Progenitor cell of endocrine pancreas (in vitro differentiated cells): ENCODE results near the gene ABCA5. TPM values are rescaled to one million over a fixed set of nuclear protein-coding genes. Genes with fewer than 3 reads are reported as not detected.

Source experiments
- DNase-seq: peaks from one replicate; pipeline ENCODE4 v3.0.0; 2021; ENCODE audit warnings: low spot score; ENCODE audit not compliant: unreplicated experiment
- H3K27ac Mint-ChIP-seq: 2 replicates; pipeline ENCODE4 v1.8.0; 2021; ENCODE audit warnings: mild to moderate bottlenecking, moderate library complexity, mixed read lengths
- H3K27me3 Mint-ChIP-seq: 2 replicates; pipeline ENCODE4 v1.8.0; 2021; ENCODE audit warnings: mixed read lengths
- H3K36me3 Mint-ChIP-seq: 2 replicates; pipeline ENCODE4 v1.8.0; 2022; ENCODE audit warnings: mixed read lengths; ENCODE audit not compliant: insufficient read depth
- H3K4me1 Mint-ChIP-seq: 2 replicates; pipeline ENCODE4 v1.8.0; 2021; ENCODE audit warnings: low read depth, mixed read lengths
- H3K4me3 Mint-ChIP-seq: 2 replicates; pipeline ENCODE4 v1.8.0; 2021; ENCODE audit warnings: low read depth, mild to moderate bottlenecking, moderate library complexity, mixed read lengths
- H3K9me3 Mint-ChIP-seq: 2 replicates; pipeline ENCODE4 v1.8.0; 2021; ENCODE audit warnings: low read depth, mixed read lengths
- CTCF ChIP-seq: fragments of 200-600 bp; sonication (generic); IDR thresholded peaks from one replicate; pipeline ENCODE4 v1.5.0; 2021; ENCODE audit warnings: antibody characterized with exemption, mild to moderate bottlenecking; ENCODE audit not compliant: unreplicated experiment
- total RNA-seq: library from RNA; stranded (reverse); gene quantifications from 2 replicates; pipeline ENCODE4 v1.2.1, GENCODE V29; 2021

Gene ABCA5
- total RNA-seq, 1 donor from 2014 or later: 10.9 TPM

- Mint-ChIP-seq H3K4me1 (peaks cover 2% of the 10 kb centered on the region), H3K36me3 (no peaks in the 10 kb centered on the region), H3K27ac (no peak overlapping the region), H3K9me3 (peaks cover 19% of the 10 kb centered on the region), H3K27me3 (no peaks in the 10 kb centered on the region), H3K4me3 (no peak overlapping the region)
- no peak for TF ChIP-seq CTCF
- DNase-seq: no peak
Observed at GRCh38 chr17:69232650-69233049, 94.3 kb downstream of the ABCA5 start.

DNA sequence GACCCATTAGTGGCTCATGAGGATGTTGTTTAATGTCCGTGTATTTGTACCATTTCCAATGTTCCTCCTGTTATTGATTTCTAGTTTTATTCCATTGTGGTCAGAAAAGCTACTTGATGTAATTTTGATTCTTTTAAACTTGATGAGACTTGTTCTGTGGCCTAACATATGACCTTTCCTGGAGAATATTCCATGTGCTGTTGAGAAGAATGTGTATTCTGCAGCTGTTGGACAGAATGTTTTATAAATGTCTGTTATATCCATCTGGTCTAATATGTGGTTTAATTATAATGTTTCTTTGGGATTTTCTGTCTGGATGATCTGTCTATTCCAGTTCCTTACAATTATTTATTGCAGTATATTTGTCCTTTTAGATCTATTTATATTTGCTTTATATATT is 95.4 kb downstream of the ABCA5 start:
- no peaks in the 10 kb centered on the region for H3K36me3 Mint-ChIP-seq
- TF ChIP-seq CTCF: no peak
- H3K4me1 Mint-ChIP-seq: peaks cover 9% of the 10 kb centered on the region
- no peak for DNase-seq
- H3K27ac Mint-ChIP-seq: no peak overlapping the region
- H3K27me3 Mint-ChIP-seq: no peaks in the 10 kb centered on the region
- H3K9me3 Mint-ChIP-seq: peaks cover 19% of the 10 kb centered on the region
- H3K4me3 Mint-ChIP-seq: no peak overlapping the region

DNA sequence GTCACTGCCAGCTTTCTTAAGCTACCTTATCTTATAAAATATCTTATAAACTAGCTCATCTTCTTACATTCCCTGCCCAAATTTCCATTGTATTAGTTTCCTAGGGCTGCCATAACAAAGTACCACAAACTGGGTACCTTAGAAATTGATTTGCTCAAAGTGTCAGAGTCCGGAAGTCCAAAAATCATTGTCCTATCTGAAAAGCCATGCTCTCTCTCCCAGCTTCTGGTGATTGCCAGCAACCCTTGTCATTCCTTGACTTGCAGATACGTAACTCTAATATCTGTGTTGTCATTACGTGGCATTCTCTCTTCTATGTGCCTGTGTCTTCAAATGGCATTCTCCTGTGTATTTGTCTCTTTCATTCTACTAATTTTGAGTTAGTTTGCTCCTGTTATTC is 96.0 kb downstream of the ABCA5 start:
- Mint-ChIP-seq H3K4me1 (peaks cover 9% of the 10 kb centered on the region), H3K27me3 (no peaks in the 10 kb centered on the region), H3K36me3 (no peaks in the 10 kb centered on the region), H3K27ac (no peak overlapping the region), H3K9me3 (peaks cover 19% of the 10 kb centered on the region), H3K4me3 (no peak overlapping the region)
- DNase-seq: no peak
- TF ChIP-seq CTCF: no peak

DNA sequence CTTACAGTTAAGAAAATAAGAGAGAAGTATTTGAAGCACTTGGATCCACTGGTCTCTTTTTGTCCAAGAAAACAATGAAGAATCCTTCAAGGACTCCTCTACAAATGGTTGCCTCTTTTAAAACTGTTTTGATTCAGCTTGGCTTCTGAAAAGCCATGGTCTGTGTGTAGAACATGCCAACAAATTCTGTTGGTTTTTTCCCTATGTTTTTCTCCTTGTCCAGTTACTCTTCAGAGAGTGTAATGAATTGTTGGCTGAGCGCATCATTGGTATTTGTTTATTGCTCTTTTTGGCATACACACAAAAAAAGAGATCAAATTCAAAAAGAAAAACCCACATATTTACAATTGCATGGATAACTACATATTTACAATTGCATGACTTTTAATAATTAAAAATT is 98.4 kb downstream of the ABCA5 start, which contains the start of gene ABCA10:
Gene ABCA10, minus strand, starts transcription at position 249 of the 400 bp plus-strand sequence. CDS start 3,466 bp downstream, outside the sequence.
- H3K9me3 Mint-ChIP-seq: peaks cover 19% of the 10 kb centered on the region
- H3K27me3 Mint-ChIP-seq: no peaks in the 10 kb centered on the region
- no peaks in the 10 kb centered on the region for H3K36me3 Mint-ChIP-seq
- no peak within 1 kb of the TSS for H3K27ac Mint-ChIP-seq
- TF ChIP-seq CTCF: no peak
- H3K4me1 Mint-ChIP-seq: peaks cover 11% of the 10 kb centered on the region
- H3K4me3 Mint-ChIP-seq: no peak within 1 kb of the TSS
- no peak for DNase-seq

DNA sequence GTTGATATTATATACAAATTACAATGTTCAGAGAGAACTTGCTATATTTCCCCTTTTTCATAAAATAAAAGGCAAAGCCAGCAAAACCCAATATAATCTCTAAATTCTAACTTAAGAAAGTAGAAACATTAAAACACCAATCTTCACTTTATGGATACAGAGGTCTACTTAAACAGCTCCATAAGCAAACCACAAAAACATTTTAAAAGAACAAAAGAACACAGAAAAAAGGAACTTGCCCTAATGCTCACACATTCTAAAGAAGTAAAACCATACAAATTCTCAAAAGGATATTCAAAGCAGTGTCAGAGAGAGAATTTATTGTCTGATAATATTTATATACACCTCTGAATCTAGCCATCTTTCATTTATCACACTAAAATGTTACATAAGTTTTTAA is 98.9 kb downstream of the ABCA5 start:
- no peaks in the 10 kb centered on the region for H3K36me3 Mint-ChIP-seq
- TF ChIP-seq CTCF: no peak
- no peak overlapping the region for H3K4me3 Mint-ChIP-seq
- H3K27me3 Mint-ChIP-seq: no peaks in the 10 kb centered on the region
- DNase-seq: no peak
- H3K9me3 Mint-ChIP-seq: peaks cover 14% of the 10 kb centered on the region
- H3K27ac Mint-ChIP-seq: no peak overlapping the region
- peaks cover 11% of the 10 kb centered on the region for H3K4me1 Mint-ChIP-seq
